HUDEP-2 (cell line): ENCODE measurements around the gene DAPK3.

ENCODE experiments used
- DNase-seq, 76 experiments: peaks; one replicate each; lab custom pipeline; 2025; ENCODE audit not compliant: unreplicated experiment in 76 of 76; lab: John Stamatoyannopoulos, UW

Gene DAPK3

GRCh38 chr19:3932931-3933810, 37.7 kb downstream of the DAPK3 start, which contains the start of gene NMRK2:
Gene NMRK2 (plus strand): TSS chr19:3933069. CDS start chr19:3933672, 603 bp downstream.
- DNase-seq = no peak

- no peak for DNase-seq
Measured at GRCh38 chr19:3931041-3931440, 39.9 kb downstream of the DAPK3 start.

- no peak for DNase-seq
Measured at GRCh38 chr19:3923912-3924311, 47.0 kb downstream of the DAPK3 start.

- DNase-seq = no peak
Measured at GRCh38 chr19:3923096-3923758, 47.7 kb downstream of the DAPK3 start.

GRCh38 chr19:3919793-3920192, 51.1 kb downstream of the DAPK3 start:
- no peak for DNase-seq

- no peak for DNase-seq
Measured at GRCh38 chr19:3916033-3916432, 54.9 kb downstream of the DAPK3 start.

- DNase-seq = no peak
Measured at GRCh38 chr19:3914199-3914598, 56.7 kb downstream of the DAPK3 start.

GRCh38 chr19:3910105-3910504, 60.8 kb downstream of the DAPK3 start:
- no peak for DNase-seq
